GM19025 (cell line): Measurements from ENCODE around the gene DOK6.

Experiments
- ATAC-seq: cut with Tn5 transposase; IDR thresholded peaks from one replicate; pipeline ENCODE4 v1.9.1; 2021; ENCODE audit warnings: mild to moderate bottlenecking, low read depth, moderate library complexity; ENCODE audit not compliant: unreplicated experiment

Gene DOK6

DNA sequence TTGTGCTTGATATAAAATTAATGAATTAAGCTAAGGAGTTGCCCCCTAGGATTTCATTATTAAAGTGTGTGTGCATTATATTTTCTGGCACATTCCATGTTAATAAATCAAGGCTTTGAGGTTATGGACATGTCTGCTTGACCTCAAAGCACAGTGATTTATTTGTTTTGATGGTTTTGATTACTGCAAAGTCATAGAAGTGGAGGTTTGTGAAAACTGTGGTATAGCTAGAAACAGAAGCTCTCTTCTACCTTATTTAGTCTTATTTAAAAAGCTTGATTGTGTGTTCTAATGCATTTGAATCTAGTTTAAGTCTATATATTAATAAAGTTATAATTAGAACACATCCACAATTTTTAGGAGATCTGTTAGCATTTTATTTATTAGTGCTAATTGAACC, 32.2 kb downstream of the DOK6 start:
- ATAC-seq = no peak

GRCh38 chr18:69435000-69435399, 34.3 kb downstream of the DOK6 start:
- ATAC-seq = no peak

GRCh38 chr18:69444221-69444620, 43.5 kb downstream of the DOK6 start:
- no peak for ATAC-seq

- ATAC-seq = no peak
Measured at GRCh38 chr18:69447886-69448285, 47.2 kb downstream of the DOK6 start.

DNA sequence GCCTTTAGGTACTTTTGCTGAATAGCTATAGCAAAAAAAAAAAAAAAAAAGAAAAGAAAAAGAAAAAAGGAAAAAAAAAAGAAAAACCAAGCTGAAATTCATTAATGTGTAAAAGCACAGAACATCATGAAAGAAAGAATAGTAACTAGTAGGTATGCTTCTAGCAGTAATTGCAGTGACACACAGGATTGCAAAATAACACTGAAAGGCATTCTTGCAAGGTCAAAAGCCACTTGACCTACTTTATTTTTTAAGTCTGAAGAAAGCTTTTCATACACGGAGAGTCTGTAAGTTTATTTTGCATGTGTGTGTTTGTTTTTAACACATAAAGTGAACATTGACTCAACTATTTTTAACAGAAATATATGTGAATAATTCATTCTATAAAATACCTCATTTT, 54.4 kb downstream of the DOK6 start:
- ATAC-seq = no peak

DNA sequence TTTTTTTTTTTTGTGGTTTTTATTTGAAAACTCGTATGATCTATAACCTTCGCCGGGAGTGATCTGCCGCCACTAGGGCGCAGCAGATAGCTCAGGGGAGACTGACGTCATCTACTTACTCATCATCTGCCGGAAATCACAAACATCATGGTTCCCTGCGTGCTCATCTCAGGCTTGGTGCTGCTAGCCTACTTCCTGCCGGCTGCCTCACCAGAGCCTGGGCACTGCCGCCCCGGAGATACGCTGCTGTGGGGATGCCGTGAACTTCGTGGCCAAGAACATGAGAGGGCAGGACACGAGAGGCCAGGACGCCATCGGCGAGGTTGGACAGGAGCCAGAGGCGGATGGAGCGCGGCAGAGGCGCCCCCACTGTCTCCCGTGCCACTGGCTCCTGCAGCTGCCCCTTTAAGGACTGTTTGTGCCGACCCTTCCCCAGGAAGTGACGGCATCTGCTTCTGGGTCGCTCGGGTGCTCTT, 68.8 kb downstream of the DOK6 start:
- no peak for ATAC-seq

DNA sequence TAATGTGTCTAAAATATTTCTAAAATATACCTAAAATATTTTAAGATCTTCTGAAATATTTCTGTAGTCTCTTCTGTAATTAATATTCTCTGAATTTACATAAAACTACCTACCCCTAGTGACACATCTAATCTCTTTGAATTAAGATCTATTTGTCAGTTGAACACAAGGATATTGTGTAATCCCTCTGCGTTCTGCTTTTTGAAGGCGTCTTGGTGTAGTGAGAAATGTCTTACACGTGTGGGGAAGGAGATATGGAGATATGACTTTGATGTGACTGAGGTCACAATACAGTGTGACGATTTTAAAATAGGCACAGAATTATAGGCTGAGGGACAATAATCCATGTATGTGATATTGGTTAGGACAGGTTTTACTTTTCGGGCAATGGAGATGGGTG, 79.8 kb downstream of the DOK6 start:
- no peak for ATAC-seq

- no peak for ATAC-seq
Measured at GRCh38 chr18:69483574-69483973, 82.9 kb downstream of the DOK6 start.

- ATAC-seq = no peak
Measured at GRCh38 chr18:69484699-69485396, 84.2 kb downstream of the DOK6 start.

DNA sequence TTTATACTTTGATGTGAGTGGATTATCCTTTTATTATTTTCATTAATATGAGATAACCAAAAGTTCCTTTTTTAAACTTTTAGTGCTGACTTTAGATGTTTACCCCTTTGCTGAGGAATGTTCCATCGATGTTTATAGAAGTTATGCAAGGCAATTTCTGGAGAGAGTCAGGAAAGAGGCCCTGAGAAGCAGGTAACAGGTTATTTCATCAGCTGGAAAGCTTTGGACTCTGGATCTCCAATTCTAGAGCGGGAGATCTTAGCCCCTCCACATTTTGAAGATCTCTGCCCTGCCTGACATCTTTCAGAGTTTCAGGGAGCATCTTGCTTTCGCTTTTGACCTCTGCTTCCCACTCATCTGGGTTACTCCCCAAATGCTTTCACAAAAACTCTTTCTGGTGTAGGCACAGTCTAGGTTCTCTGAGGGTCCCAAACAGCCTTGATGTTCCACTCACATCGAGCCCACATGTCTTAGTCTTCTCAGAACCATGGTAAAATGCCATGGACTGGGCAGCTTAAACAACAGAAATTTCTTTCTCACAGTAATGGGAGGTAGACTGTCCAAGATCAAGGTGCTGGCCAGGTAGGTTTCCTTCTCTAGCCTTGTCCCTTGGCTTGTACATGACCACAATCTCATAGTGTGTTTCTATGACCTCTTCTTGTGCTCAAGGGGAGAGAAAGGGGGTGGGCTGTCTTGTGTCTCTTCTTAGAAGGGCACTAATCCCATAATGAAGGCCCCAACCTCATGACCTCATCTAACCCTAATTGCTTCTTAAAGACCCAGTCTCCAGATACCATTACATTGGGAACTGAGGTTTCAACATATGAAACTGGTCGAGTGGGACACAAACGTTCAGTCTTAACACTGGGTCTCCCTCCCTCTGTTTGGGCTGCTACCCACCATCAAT, 87.1 kb downstream of the DOK6 start:
- ATAC-seq = no peak

DNA sequence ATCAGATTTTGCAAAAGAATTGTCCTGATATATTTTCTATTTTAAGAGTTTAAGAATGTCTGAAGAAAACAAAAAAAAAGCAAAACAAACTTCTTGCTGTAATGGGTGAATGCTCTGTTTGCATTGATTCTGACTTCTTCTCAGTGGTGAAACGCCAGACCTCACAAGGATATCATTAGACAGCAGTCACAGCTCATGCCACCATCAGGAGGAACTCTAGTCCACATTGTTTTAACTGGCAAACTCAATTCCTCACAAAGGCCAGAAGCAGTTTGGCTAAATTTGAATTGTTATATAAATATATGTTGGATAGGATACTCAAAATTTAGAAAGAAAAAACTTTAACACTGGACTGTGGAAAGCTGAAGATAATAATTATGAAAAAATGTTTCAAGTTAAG, 89.4 kb downstream of the DOK6 start:
- ATAC-seq = no peak

DNA sequence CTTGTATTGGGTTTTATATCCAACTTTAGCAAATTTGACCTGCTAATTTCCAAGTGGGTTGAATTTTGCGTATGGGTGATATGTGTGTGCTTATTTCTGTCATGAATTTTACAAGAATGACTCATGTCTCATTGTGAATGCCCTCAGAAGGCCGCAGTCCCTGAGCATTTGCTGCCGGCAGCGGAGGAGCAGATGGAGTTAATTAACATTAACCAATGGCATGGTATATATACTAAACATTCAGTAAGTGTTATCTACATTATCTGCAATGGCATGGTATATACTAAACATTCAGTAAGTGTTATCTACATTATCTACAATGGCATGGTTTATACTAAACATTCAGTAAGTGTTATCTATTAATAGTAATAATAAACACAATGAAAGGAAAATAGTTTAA, 90.1 kb downstream of the DOK6 start:
- ATAC-seq = no peak

DNA sequence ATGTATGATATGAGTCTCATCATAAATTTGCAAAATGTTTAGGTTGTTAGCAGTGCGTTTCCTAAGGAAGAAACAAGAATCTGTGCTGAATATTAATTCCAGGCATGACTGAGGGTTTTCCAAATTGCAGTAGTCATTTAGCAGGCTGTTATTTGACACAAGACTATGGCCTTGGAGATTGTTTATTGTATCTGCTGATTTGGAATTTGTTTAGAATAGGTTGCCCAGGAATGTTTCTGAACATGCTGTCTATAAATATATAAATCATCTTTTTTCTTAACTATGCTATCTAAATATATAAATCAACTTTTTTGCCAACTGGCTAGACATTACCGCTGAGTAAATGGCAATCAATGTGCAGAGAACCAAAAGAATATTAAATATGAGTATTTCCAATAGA, 90.9 kb downstream of the DOK6 start:
- no peak for ATAC-seq

GRCh38 chr18:69492861-69493260, 92.2 kb downstream of the DOK6 start:
- ATAC-seq = no peak

GRCh38 chr18:69494841-69495240, 94.2 kb downstream of the DOK6 start:
- ATAC-seq = no peak

GRCh38 chr18:69495338-69495737, 94.7 kb downstream of the DOK6 start:
- ATAC-seq = no peak

DNA sequence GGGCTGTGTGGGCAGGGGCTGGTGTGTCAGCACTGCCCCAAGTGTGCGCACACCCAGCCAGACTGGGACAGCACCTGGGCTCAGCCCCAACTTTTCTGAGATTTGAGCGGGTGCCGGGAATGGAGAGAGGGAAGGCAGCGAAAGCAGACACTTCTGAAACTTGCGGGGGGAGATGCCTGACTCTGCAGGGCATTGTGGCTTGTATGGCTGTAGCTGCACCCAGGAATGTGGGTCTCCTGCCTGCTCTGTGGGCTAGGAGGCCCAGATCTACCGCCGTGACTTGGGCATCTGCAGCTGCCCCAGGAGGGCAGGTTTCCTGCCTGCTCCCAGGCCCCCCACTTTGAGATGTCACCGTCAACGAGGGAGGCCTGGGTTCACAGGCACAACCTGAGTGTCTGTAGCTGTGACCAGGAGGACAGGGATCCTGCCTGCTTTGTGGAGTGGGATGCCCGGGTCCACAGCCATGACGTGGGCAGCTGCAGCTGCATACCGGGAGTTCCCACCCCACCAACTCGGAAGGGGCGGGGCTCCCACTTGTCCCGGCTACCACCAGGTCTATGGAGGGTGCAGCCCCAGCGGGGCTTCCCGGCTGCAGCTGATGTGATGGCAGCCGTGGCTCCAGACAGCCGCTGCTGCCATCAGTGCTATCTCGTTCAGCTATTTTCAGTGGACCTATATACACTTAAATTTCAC, 95.3 kb downstream of the DOK6 start:
- no peak for ATAC-seq

DNA sequence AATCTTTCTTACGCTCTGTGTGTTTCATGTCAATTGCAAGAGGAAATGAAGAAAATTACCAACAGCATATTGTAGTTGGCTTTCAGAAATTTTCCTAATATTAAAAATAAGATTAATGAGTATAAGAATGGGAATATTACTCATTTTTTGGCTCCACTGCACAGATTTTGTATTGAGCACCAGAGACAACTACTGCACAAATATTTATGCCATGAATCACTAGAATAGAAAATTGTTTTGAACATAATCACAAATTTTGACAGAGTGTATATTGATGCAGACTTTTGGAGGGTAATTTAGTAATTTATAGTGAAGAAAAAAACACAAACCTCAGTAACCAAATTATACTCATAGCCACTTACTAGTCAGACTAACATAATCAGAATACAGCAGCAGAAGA, 118.3 kb downstream of the DOK6 start:
- ATAC-seq = no peak

DNA sequence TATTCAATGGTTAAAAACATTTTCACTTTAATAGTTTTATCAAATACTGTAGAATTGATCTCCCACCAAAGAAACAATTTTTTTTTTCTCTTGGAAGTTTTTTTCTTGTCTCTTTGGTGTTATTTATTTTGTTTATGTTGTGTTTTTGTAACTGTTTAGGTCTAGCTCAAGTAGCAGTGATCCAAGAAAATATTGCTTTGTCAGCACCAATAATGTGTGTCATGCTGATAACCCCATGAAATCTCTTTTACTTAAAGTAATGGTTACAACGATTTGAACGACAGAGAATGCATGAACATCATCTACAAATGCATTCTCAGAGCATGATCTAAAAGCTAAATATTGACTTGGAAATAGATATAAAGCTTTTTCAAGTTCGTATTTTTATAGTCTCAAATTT, 122.9 kb downstream of the DOK6 start:
- ATAC-seq = no peak

DNA sequence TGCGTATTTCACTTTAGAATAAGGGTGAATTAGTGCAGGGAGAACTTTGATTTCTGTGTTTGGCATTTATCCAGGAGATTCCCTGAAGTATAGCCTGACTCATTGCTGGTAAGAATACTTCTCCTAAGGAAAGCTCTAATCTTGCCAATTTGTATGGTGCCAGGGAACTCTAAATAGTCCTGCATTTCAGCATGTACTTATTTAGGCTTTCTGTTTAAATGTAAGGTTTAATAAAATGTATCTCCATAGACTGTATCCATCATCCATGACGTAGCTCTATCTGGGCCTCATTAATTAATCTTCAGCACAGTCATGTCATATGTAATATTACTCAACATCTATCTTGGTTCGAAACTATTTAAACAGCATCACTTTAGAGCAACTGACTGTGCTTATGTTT, 127.7 kb downstream of the DOK6 start:
- no peak for ATAC-seq

DNA sequence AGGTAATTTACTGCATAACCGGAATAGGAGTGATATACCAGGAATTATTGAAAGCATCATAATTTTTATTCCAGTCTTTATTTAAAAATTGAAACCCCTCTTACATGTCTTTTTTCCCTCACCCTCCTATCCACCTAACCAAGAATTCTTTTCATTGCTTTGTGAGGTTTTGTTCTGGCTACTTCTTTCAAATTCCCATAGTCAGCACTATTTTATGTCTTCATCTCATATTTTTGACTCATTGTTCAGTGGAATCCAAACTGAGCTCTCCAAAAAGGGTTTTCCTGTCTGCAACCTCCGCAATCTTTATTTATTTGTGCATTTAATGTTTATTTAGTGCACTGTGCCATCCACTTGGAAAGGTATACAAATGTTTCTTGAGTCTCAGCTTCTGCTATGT, 128.5 kb downstream of the DOK6 start:
- ATAC-seq = no peak
